H9 (cell line): ENCODE measurements around the gene DNAJC30. TPM values are rescaled to one million over a fixed set of nuclear protein-coding genes. Genes with fewer than 3 reads are reported as not detected.

Source experiments
- DNase-seq: peaks from one replicate; pipeline ENCODE4 v3.0.0-alpha.2; 2017
- H2AFZ ChIP-seq: one replicate; pipeline ENCODE4 v1.6.1; 2013; ENCODE audit warnings: mild to moderate bottlenecking, low read length, control low read depth, moderate library complexity
- H2AK5ac ChIP-seq: 2 replicates; pipeline ENCODE4 v1.6.1; 2013; ENCODE audit warnings: low read length, control low read depth, mixed read lengths; ENCODE audit not compliant: insufficient read length
- H2BK120ac ChIP-seq: one replicate; pipeline ENCODE4 v1.6.1; 2013; ENCODE audit warnings: low read depth, mild to moderate bottlenecking, low read length, control low read depth, inconsistent platforms; ENCODE audit not compliant: poor library complexity, severe bottlenecking
- H2BK12ac ChIP-seq: 2 replicates; pipeline ENCODE4 v1.6.1; 2013; ENCODE audit warnings: low read length, control low read depth, mixed read lengths, low read depth; ENCODE audit not compliant: insufficient read length
- H2BK15ac ChIP-seq: 2 replicates; pipeline ENCODE4 v1.6.1; 2013; ENCODE audit warnings: low read depth, low read length, control low read depth
- H2BK20ac ChIP-seq: one replicate; pipeline ENCODE4 v1.6.1; 2013; ENCODE audit warnings: low read depth, mild to moderate bottlenecking, low read length, control low read depth, inconsistent platforms; ENCODE audit not compliant: poor library complexity, severe bottlenecking
- H2BK5ac ChIP-seq: 2 replicates; pipeline ENCODE4 v1.6.1; 2013; ENCODE audit warnings: low read length, control low read depth, mixed read lengths; ENCODE audit not compliant: insufficient read length
- H3K14ac ChIP-seq: 2 replicates; pipeline ENCODE4 v1.6.1; 2013; ENCODE audit warnings: low read length, control low read depth; ENCODE audit not compliant: insufficient read depth
- H3K18ac ChIP-seq: 2 replicates; pipeline ENCODE4 v1.6.1; 2013; ENCODE audit warnings: low read depth, mild to moderate bottlenecking, mixed read lengths, low read length, control low read depth; ENCODE audit not compliant: insufficient read length
- H3K23ac ChIP-seq: 2 replicates; pipeline ENCODE4 v1.6.1; 2013; ENCODE audit warnings: low read length, control low read depth, mixed read lengths, low read depth; ENCODE audit not compliant: insufficient read length
- H3K23me2 ChIP-seq: 2 replicates; pipeline ENCODE4 v1.6.1; 2013; ENCODE audit warnings: low read depth, mild to moderate bottlenecking, mixed read lengths, low read length, control low read depth; ENCODE audit not compliant: insufficient read length, poor library complexity, severe bottlenecking
- H3K27ac ChIP-seq: 2 replicates; pipeline ENCODE4 v1.5.1; 2013; ENCODE audit warnings: low read length, control low read depth, mixed read lengths, low read depth; ENCODE audit not compliant: insufficient read length
- H3K27me3 ChIP-seq: 2 replicates; pipeline ENCODE4 v1.6.1; 2013; ENCODE audit warnings: low read length, control low read depth, inconsistent platforms; ENCODE audit not compliant: insufficient read depth
- H3K4ac ChIP-seq: 2 replicates; pipeline ENCODE4 v1.6.1; 2013; ENCODE audit warnings: low read depth, mild to moderate bottlenecking, control low read depth, inconsistent platforms, low read length, moderate library complexity
- H3K4me1 ChIP-seq: 2 replicates; pipeline ENCODE4 v1.6.1; 2013; ENCODE audit warnings: low read length, control low read depth, inconsistent platforms; ENCODE audit not compliant: insufficient read depth
- H3K4me2 ChIP-seq: 2 replicates; pipeline ENCODE4 v1.6.1; 2013; ENCODE audit warnings: low read length, control low read depth, mixed read lengths; ENCODE audit not compliant: insufficient read length, insufficient read depth
- H3K56ac ChIP-seq: 2 replicates; pipeline ENCODE4 v1.6.1; 2013; ENCODE audit warnings: low read depth, mild to moderate bottlenecking, mixed read lengths, low read length, control low read depth; ENCODE audit not compliant: insufficient read length
- H3K79me1 ChIP-seq: 2 replicates; pipeline ENCODE4 v1.6.1; 2013; ENCODE audit warnings: low read depth, mild to moderate bottlenecking, moderate library complexity, low read length, control low read depth, inconsistent platforms; ENCODE audit not compliant: insufficient read depth, poor library complexity, severe bottlenecking
- H3K79me2 ChIP-seq: 2 replicates; pipeline ENCODE4 v1.6.1; 2013; ENCODE audit warnings: low read length, control low read depth, inconsistent platforms; ENCODE audit not compliant: insufficient read depth
- H3K9ac ChIP-seq: 2 replicates; pipeline ENCODE4 v1.6.1; 2013; ENCODE audit warnings: low read length, control low read depth, mixed read lengths; ENCODE audit not compliant: insufficient read length; ENCODE audit errors: extremely low read depth
- H3K9me3 ChIP-seq: one replicate; pipeline ENCODE4 v1.6.1; 2013; ENCODE audit warnings: low read depth, low read length, inconsistent platforms; ENCODE audit not compliant: control insufficient read depth
- H3T11ph ChIP-seq: one replicate; pipeline ENCODE4 v1.6.1; 2013; ENCODE audit warnings: mild to moderate bottlenecking, low read length, control low read depth, inconsistent platforms
- H4K20me1 ChIP-seq: one replicate; pipeline ENCODE4 v1.6.1; 2013; ENCODE audit not compliant: control insufficient read depth, insufficient read length, insufficient read depth
- H4K5ac ChIP-seq: 2 replicates; pipeline ENCODE4 v1.6.1; 2013; ENCODE audit warnings: low read depth, mild to moderate bottlenecking, mixed read lengths, low read length, control low read depth; ENCODE audit not compliant: insufficient read length
- H4K8ac ChIP-seq: replicated peaks from 2 replicates; pipeline ENCODE4 v1.6.1; 2013; ENCODE audit warnings: low read length, control low read depth, mixed read lengths, low read depth; ENCODE audit not compliant: insufficient read length
- H4K91ac ChIP-seq: 2 replicates; pipeline ENCODE4 v1.6.1; 2013; ENCODE audit warnings: low read depth, mild to moderate bottlenecking, moderate library complexity, mixed read lengths, low read length, control low read depth; ENCODE audit not compliant: insufficient read length
- H3K27ac Mint-ChIP-seq, 3 experiments: 2 replicates in 2 of 3; 3 replicates in 1 of 3; pipeline ENCODE4 v1.8.0; 2020 to 2021; ENCODE audit warnings: mixed read lengths in 3 of 3, mild to moderate bottlenecking in 1 of 3, moderate library complexity in 1 of 3
- H3K27me3 Mint-ChIP-seq: 2 replicates; pipeline ENCODE4 v1.8.0; 2021; ENCODE audit warnings: low read depth, mild to moderate bottlenecking, moderate library complexity, mixed read lengths
- H3K36me3 Mint-ChIP-seq, 3 experiments: 2 replicates in 2 of 3; 3 replicates in 1 of 3; pipeline ENCODE4 v1.8.0; 2020 to 2021; ENCODE audit warnings: low read depth in 3 of 3, mixed read lengths in 3 of 3; ENCODE audit not compliant: insufficient read depth in 1 of 3
- H3K4me1 Mint-ChIP-seq, 2 experiments: 2 replicates each; pipeline ENCODE4 v1.8.0; 2020; ENCODE audit warnings: mixed read lengths in 2 of 2
- H3K4me3 Mint-ChIP-seq, 2 experiments: 2 replicates in 1 of 2; 3 replicates in 1 of 2; pipeline ENCODE4 v1.8.0; 2020 to 2021; ENCODE audit warnings: mild to moderate bottlenecking in 2 of 2, mixed read lengths in 2 of 2, moderate library complexity in 1 of 2
- H3K9me3 Mint-ChIP-seq, 2 experiments: 2 replicates in 1 of 2; 3 replicates in 1 of 2; pipeline ENCODE4 v1.8.0; 2020; ENCODE audit warnings: mild to moderate bottlenecking in 2 of 2, mixed read lengths in 2 of 2, moderate library complexity in 1 of 2
- CTCF ChIP-seq: fragments of 200-600 bp; sonication (generic); conservative IDR thresholded peaks from 3 replicates; pipeline ENCODE4 v1.8.0; 2021; ENCODE audit warnings: antibody characterized with exemption, mild to moderate bottlenecking
- whole genome bisulfite sequencing: extraction: QIAGEN DNeasy Blood & Tissue Kit; methylation state at CpG from one replicate; pipeline ENCODE4 v1.1.7; 2013; ENCODE audit warnings: missing lambda C conversion rate, low lambda C conversion rate, mixed read lengths; ENCODE audit not compliant: insufficient read length; ENCODE audit errors: extremely low coverage; 5-methylcytosine and 5-hydroxymethylcytosine counted together
- total RNA-seq: library from RNA; stranded (reverse); gene quantifications from 2 replicates; pipeline ENCODE4 v1.2.1, GENCODE V29; 2021

Gene DNAJC30
- total RNA-seq, 1 experiment from 2014 or later: 8.1 TPM

GRCh38 chr7:73650524-73650923 is 32.7 kb downstream of the DNAJC30 start:
- no peak for TF ChIP-seq CTCF
- Histone ChIP-seq H3K14ac (no peak overlapping the region; the same call in 1 of the 2 replicates), H3K9me3 (no peaks in the 10 kb centered on the region), H3K18ac (no peak overlapping the region), H3K4me2 (no peak overlapping the region), H2BK20ac (no peak overlapping the region), H4K91ac (no peak overlapping the region), H3K9ac (no peak overlapping the region), H3K56ac (no peak overlapping the region), H3K27ac (no peak overlapping the region), H4K8ac (no peak overlapping the region), H2BK5ac (no peak overlapping the region), H2BK12ac (no peak overlapping the region), H2BK120ac (no peak overlapping the region), H3K4ac (no peak overlapping the region), H4K5ac (no peak overlapping the region), H3K23ac (no peak overlapping the region), H2AFZ (no peak overlapping the region), H2AK5ac (no peak overlapping the region), H3K23me2 (peaks cover 8% of the 10 kb centered on the region), H3K79me1 (no peaks in the 10 kb centered on the region), H3K79me2 (no peaks in the 10 kb centered on the region), H3T11ph (no peak overlapping the region), H3K27me3 (peaks cover 4% of the 10 kb centered on the region; the same call in 1 of the 2 replicates), H3K4me1 (0 out of 2 replicates have a peak, but pooled peaks cover 3% of the 10 kb centered on the region), H4K20me1 (no peaks in the 10 kb centered on the region), H2BK15ac (no peak overlapping the region)
- Mint-ChIP-seq H3K27ac (no peak overlapping the region), H3K27me3 (peaks cover 77% of the 10 kb centered on the region), H3K4me3 (no peak overlapping the region), H3K4me1 (peaks cover 9 to 28% of the 10 kb centered on the region in 2 experiments), H3K36me3 (peaks cover 0 to 3% (median 0%) of the 10 kb centered on the region in 3 experiments; a peak in 2 of 7 replicates), H3K9me3 (peaks cover 4% of the 10 kb centered on the region in 2 experiments; a peak in 4 of 5 replicates)
- DNase-seq: no peak
- no CpG with 5 or more reads among the region's 5 CpGs for WGBS
